CD1c-positive myeloid dendritic cell (primary cell): Measurements from ENCODE around the gene TMED10.
"Not testable (repeated sequence)": the region's sequence is repeated elsewhere in the genome, so short reads cannot be mapped to it uniquely, and the experiment has no call there.

Source experiments
- DNase-seq: peaks from one replicate; pipeline ENCODE4 v3.0.0-alpha.2; 2016; ENCODE audit errors: extremely low spot score

Gene TMED10

GRCh38 chr14:75158843-75159614, 17.4 kb downstream of the TMED10 start:
- DNase-seq: peak; percentile 41

DNA sequence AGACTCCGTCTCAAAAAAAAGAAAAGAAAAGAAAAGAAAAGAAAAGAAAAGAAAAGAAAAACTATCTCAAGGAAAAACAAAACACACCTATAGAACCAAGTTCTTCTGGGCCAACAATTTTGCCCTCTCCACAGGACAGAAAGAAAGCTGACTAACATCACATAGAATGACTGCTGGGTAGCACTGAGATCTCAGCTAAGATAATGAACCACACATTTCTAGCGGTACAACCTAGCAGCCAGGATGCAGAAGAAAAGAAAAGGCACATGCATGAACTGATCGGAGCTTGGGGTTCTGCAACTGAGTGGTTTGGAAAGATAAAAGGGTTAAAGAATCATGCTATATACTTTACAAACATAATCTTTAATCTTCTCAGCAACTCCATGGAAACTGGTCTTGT, 19.5 kb downstream of the TMED10 start:
- no peak for DNase-seq

DNA sequence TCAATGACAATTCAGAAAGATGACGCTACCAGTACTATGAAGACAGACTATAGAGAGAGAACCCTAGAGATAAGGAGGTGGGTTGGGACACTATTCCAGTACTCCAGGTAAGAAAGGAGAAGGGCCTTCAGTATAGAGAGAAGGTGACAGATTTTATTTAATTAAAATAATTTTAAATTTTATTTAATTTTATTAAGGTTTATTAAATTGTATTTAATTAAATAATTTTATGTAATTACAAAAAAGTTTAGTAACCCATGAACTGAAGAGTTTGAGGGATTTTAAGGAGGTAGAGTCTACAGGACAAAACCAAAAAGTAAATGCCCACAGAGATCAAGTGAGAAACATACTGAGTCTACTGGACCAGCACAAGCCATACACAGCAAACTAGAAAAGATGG, 20.3 kb downstream of the TMED10 start:
- no peak for DNase-seq

DNA sequence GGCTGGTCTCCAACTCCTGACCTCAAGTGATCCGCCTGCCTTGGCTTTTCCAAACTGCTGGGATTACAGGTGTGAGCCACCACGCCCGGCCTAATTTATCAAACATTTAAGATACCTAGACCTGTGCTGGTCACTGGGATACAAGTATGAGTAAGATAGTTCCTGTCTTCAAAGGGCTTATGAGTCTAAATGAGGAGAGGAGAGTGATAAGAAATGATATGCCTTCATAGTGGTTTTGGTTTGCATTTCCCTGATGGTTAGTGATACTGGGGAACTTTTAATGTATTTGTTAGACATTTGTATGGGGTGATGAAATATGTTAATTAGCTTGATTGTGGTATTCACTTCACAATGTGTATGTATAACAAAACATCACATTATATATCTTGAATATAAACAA, 21.2 kb downstream of the TMED10 start:
- DNase-seq: no peak

- DNase-seq: no peak
Measured at GRCh38 chr14:75153295-75153694, 23.1 kb downstream of the TMED10 start.

DNA sequence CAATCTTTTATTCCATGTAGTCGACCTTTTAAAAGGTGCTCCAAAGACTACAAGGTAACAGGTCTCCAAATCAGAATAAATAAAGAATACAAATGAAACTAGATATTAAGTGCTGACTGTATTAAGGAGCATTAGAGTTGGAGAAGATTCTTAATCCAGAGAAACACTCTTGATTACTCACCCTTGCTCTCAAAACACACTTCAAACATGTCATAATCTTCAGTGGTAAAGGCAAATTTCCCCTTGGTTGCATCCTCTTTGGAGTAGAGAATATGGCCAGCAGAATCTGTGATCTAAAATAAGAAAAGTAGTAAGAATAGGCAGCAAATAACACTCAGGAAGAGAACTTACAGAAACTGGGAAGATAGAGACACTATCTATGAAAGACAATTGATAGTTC, 24.6 kb downstream of the TMED10 start:
- no peak for DNase-seq

DNA sequence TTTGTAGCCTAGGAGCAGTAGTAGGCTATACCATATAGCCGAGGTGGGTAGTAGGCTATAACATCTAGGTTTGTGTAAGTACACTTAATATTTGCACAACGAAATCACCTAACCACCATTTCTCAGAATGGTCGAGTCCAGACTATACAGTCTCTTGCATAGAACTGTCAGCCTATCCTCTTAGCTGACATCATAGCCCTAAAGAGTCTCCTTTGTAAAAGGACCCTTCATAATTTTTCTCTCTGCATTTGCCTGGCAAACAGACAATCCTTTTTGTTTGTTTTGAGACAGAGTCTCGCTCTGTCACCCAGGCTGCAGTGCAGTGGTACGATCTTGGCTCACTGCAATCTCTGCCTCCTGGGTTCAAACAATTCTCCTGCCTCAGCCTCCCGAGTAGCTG, 25.8 kb downstream of the TMED10 start:
- not testable (repeated sequence) for DNase-seq

- peak; percentile 52 for DNase-seq
Measured at GRCh38 chr14:75150150-75150549, 26.3 kb downstream of the TMED10 start.

DNA sequence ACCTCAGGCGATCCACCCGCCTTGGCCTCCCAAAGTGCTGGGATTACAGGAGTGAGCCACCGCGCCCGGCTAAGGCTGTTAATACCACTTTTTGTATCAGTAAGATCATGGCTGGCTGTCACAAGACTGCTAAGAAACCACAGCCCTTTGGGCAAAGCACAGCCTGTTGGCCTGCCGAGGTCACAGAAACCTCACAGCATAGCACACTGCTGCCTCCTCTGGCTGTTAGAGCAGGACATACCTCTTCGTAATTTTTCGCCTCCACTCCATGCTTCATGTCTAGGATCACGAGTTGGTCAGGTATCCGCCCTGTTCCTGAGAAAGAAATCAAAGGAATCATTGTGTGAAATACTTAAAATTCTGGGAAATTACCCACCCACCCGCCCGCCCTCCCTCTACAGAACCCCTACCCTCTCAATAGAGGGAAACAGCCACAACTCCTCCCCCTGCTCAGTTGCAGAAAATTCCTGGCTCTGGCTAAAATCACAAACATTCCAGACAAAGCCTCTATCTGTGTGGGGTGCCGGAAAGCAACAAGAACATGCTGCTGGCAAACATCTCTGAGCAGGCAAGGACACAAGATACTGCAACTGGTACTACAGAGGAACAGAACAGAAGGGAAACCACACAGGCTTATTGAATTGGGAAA, 28.9 kb downstream of the TMED10 start:
- DNase-seq: peak; percentile 65

- peak; percentile 83 for DNase-seq
Measured at GRCh38 chr14:75144944-75145343, 31.5 kb downstream of the TMED10 start.

DNA sequence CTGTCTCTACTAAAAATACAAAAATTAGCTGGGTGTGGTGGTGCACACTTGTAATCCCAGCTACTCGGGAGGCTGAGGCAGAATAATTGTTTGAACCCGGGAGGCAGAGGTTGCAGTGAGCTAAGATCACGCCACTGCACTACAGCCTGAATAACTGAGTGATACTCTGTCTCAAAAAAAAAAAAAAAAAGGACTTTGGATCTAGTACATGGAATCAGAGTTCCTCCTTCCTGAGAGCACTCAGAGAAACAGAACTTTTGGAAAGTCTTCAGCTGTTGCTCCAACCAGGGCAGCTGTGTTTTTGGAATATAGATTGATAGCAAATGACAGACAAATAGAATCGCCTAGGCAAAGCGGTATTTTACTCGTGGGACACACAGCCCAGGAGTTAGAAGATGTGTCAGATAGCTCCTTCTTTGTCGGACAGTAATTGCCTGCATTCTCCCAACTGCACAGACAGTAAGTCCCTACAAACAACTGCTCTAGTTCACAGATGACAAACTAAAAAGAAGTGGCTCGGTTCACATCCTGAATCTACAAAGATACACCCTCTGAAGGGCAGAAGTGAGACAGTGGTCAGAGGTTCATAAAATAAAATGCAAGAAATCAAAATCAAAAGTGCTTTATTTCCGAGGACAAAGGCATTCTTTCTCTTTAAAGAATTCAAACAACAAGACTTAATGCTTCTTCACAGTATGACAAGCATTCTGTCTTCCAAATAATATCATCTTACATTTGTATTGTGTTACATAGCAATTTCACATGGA, 32.5 kb downstream of the TMED10 start:
- no peak for DNase-seq

DNA sequence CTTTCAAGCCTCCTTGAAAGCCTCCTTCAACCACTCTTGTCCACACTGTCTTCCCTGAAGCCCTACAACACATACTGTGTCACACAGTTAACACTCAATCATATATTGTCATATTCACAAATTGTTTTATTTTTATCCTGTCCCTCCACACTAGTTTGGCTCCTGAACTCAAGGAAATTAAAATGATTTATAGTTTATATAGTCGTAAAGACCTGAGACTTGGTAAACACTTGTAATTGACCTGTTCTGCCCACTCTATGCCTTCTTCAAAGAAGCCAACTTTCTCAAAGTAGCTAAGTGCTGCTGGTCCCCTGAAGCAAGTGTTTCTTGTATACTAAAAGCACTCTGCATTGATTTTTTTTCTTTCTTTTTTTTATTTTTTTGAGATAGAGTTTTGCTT, 33.9 kb downstream of the TMED10 start:
- no peak for DNase-seq

DNA sequence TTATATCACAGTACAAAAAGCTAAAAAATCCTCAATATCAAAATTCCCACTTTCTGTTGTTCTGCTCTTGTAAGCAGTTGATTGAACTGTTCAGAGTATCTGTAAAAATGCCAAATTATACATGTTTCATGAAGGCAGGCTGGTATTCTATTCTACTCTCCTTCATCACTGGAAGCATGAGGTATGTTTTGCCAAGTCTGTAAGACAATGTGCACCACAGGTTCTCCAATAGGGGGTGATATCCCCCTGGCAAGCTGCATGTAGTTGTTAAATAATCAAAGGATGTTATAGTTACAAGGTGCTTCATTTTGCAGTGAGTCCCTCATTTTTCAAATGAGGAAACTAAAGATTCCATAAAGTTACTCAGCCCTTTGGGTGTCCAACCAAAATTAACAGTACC, 34.4 kb downstream of the TMED10 start:
- peak; percentile 22 for DNase-seq

GRCh38 chr14:75141062-75141461, 35.4 kb downstream of the TMED10 start:
- DNase-seq: peak; percentile 38

DNA sequence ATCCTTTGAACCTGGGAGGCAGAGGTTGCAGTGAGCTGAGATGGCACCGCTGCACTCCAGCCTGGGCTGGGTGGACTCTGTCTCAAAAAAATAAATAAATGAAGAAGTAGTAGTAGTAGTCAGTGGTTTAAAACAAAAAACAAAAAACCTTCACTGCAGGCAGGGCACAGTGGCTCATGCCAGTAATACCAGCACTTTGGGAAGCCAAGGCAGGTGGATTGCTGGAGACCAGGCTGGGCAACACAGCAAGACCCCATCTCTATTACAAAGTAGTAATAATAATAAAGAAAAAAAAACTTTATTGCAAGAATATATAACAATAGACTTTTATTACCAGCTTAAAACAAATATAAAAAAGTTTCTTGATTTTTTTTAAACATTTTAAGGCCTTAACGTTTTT, 35.8 kb downstream of the TMED10 start:
- no peak for DNase-seq

- no peak for DNase-seq
Measured at GRCh38 chr14:75139185-75139584, 37.2 kb downstream of the TMED10 start.

- peak; percentile 80 for DNase-seq
Measured at GRCh38 chr14:75138492-75138891, 37.9 kb downstream of the TMED10 start.

GRCh38 chr14:75134644-75135043, 41.8 kb downstream of the TMED10 start:
- DNase-seq: no peak

DNA sequence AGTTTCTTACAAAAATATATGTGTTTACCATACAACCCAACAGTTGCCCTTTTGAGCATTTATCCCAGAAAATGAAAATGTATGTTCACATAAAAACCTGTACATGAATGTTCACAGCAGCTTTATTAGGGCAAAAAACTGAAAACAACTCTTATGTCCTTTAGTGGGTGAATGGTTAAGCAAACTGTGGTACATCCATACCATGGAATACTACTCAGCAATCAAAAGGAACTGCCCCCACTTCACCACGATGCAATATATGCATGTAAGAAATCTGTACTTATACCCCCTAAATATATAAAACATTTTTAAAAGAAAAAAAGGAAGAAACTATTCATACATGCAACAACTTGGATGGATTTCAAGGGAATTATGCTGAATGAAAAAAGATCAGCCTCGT, 42.8 kb downstream of the TMED10 start:
- no peak for DNase-seq

GRCh38 chr14:75132382-75133086, 43.9 kb downstream of the TMED10 start:
- DNase-seq: peak; percentile 89

DNA sequence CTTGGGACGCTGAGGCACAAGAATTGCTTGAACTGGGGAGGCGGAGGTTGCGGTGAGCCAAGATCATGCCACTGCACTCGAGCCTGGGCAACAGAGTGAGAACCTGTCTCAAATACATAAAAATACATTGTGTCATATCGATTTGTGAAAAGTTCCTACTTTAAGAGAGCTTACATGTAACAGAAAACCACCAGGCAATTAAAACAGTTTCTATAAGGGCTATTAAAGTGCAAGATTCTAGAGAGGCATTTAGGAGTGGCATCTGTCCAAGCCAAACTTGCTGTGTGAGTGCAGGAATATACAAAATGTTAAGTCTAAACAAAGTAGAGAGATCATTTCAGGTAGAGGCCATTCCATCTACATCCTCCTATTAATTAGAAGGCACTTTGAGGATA, 47.8 kb downstream of the TMED10 start:
- no peak for DNase-seq

DNA sequence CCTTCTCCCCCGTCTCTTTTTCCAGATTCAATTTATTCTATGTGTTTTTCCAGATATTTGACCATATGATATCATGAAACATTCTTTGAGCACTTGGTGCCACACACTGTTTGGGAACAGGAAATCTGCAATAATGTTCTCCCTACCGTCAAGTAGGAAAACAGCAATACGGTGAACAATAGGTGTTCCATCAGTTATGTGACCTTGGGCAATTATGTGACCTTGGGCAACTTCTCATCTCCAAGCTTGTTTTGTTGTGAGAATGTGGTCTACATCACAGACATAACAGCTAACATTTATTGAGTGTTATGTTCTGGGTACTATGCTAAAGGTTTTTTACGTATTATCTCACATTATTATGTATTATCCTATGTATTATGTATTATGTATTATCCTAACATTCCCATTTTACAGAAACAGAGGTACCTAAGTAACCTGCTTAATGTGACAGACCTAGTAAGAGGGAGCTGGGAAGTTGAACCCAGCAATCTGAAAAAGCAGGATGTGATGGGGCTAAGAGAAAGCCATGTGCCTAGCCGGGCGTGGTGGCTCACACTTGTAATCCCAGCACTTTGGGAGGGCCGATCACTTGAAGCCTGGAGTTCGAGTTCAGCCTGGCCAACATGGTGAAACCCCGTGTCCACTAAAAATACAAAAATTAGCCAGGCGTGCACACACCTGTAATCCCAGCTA, 48.4 kb downstream of the TMED10 start:
- no peak for DNase-seq
